Keratinocyte (primary cell): ENCODE measurements around the gene MRPL44. TPM values are rescaled to one million over a fixed set of nuclear protein-coding genes. Genes with fewer than 3 reads are reported as not detected.

Experiments used
- DNase-seq: peaks from one replicate; pipeline ENCODE4 v3.0.0-alpha.2; 2011; ENCODE audit warnings: low read depth, missing footprints, low spot score
- FAIRE-seq: peaks from 2 replicates; lab custom pipeline; 2011; peaks lifted over from hg19 to GRCh38; lab: Jason Lieb, UNC
- H2AFZ ChIP-seq: 2 replicates; pipeline ENCODE4 v1.6.0; 2012; ENCODE audit warnings: low read length, control low read depth, inconsistent platforms; ENCODE audit not compliant: control insufficient read depth
- H3K27ac ChIP-seq: 2 replicates; pipeline ENCODE4 v1.5.1; 2011; ENCODE audit warnings: low read length; ENCODE audit not compliant: control insufficient read depth, insufficient read depth
- H3K27me3 ChIP-seq: 3 replicates; pipeline ENCODE4 v1.6.0; 2011; ENCODE audit warnings: low read length; ENCODE audit not compliant: control insufficient read depth, insufficient read depth; ENCODE audit errors: extremely low read depth
- H3K36me3 ChIP-seq, 2 experiments: 2 replicates in 1 of 2; 3 replicates in 1 of 2; pipeline ENCODE4 v1.5.1; 2011; ENCODE audit warnings: low read length in 2 of 2, mild to moderate bottlenecking in 1 of 2; ENCODE audit not compliant: control insufficient read depth in 2 of 2, insufficient read depth in 2 of 2; ENCODE audit errors: extremely low read depth in 1 of 2
- H3K4me1 ChIP-seq: 3 replicates; pipeline ENCODE4 v1.5.1; 2011; ENCODE audit warnings: low read length; ENCODE audit not compliant: control insufficient read depth, insufficient read depth; ENCODE audit errors: extremely low read depth
- H3K4me2 ChIP-seq: 3 replicates; pipeline ENCODE4 v1.6.0; 2011; ENCODE audit warnings: low read depth, low read length; ENCODE audit not compliant: control insufficient read depth, insufficient read depth; ENCODE audit errors: extremely low read depth
- H3K4me3 ChIP-seq, 3 experiments: fragments of 200-600 bp in 1 of 3; sonication (generic) in 1 of 3; 2 replicates in 2 of 3; 3 replicates in 1 of 3; pipeline ENCODE4 v1.5.1; 2011 to 2016; ENCODE audit warnings: low read length in 3 of 3, mild to moderate bottlenecking in 3 of 3, control low read depth in 2 of 3, inconsistent platforms in 1 of 3, low read depth in 1 of 3, mixed read lengths in 1 of 3, mixed run types in 1 of 3, moderate library complexity in 1 of 3; ENCODE audit not compliant: control insufficient read depth in 2 of 3, insufficient read depth in 2 of 3; ENCODE audit errors: extremely low read depth in 1 of 3
- H3K79me2 ChIP-seq: 2 replicates; pipeline ENCODE4 v1.6.0; 2012; ENCODE audit warnings: low read length; ENCODE audit not compliant: control insufficient read depth, insufficient read depth
- H3K9ac ChIP-seq: 3 replicates; pipeline ENCODE4 v1.6.0; 2011; ENCODE audit warnings: low read length; ENCODE audit not compliant: control insufficient read depth, insufficient read depth; ENCODE audit errors: extremely low read depth
- H3K9me1 ChIP-seq: 3 replicates; pipeline ENCODE4 v1.6.0; 2011; ENCODE audit warnings: low read length; ENCODE audit not compliant: control insufficient read depth, insufficient read depth; ENCODE audit errors: extremely low read depth
- H3K9me3 ChIP-seq: 2 replicates; pipeline ENCODE4 v1.5.1; 2012; ENCODE audit warnings: low read depth, low read length; ENCODE audit not compliant: control insufficient read depth
- H4K20me1 ChIP-seq: 3 replicates; pipeline ENCODE4 v1.6.0; 2011; ENCODE audit warnings: low read length; ENCODE audit not compliant: control insufficient read depth, insufficient read depth; ENCODE audit errors: extremely low read depth
- CTCF ChIP-seq, 3 experiments: IDR thresholded peaks in 1 of 3; conservative IDR thresholded peaks in 1 of 3; optimal IDR thresholded peaks in 1 of 3; 2 replicates in 2 of 3; 3 replicates in 1 of 3; pipeline versions ENCODE3 to v1.5.1; 2011; ENCODE audit warnings: low read length in 3 of 3, mild to moderate bottlenecking in 3 of 3, moderate library complexity in 2 of 3, control low read depth in 1 of 3, inconsistent platforms in 1 of 3; ENCODE audit not compliant: insufficient read depth in 2 of 3; ENCODE audit errors: extremely low read depth in 1 of 3
- EZH2 ChIP-seq: IDR thresholded peaks from one replicate; pipeline ENCODE4 v1.6.1; 2012; ENCODE audit warnings: inconsistent platforms, mild to moderate bottlenecking, low read length, moderate library complexity
- dilution Hi-C: fragments of 300-500 bp; cut with MboI; formaldehyde crosslinking; loops from one replicate; pipeline ENCODE4 v1.7.0; 2020; ENCODE audit warnings: low sequenced_read_pairs; ENCODE audit not compliant: extremely low pct_ligation_motif_present
- polyA plus RNA-seq, 5 experiments: library from polyadenylated mRNA; depleted of rRNA in 3 of 5; stranded (reverse) in 3 of 5; stranded (forward) in 1 of 5; unstranded in 1 of 5; fragments of >200 nt; gene quantifications; 1 replicate in 1 of 5; 2 replicates in 3 of 5; 3 replicates in 1 of 5; pipeline versions ENCODE4 v1.2.1 to v1.2.3, GENCODE V29; 2011 to 2012; ENCODE audit warnings: missing spikeins in 2 of 5, low read depth in 1 of 5, low replicate concordance in 1 of 5

Gene MRPL44
- polyA plus RNA-seq, 1 donor (not counting 4 experiments of a cell fraction or from before 2014, with no cell fraction given), result 27.1 TPM

- Histone ChIP-seq H3K4me3 (no peak overlapping the region), H3K9ac (no peak overlapping the region), H3K27me3 (no peaks in the 10 kb centered on the region), H3K27ac (no peak overlapping the region), H3K9me3 (no peaks in the 10 kb centered on the region), H3K4me2 (no peak overlapping the region), H3K9me1 (no peaks in the 10 kb centered on the region), H3K36me3 (peaks cover 3 to 7% of the 10 kb centered on the region in 2 experiments), H4K20me1 (no peaks in the 10 kb centered on the region), H3K79me2 (peaks cover 10% of the 10 kb centered on the region), H3K4me1 (no peaks in the 10 kb centered on the region), H2AFZ (no peak overlapping the region)
- FAIRE-seq, result no peak
- TF ChIP-seq CTCF (optimal IDR thresholded peaks at IDR 0.05 in 1 of 3, IDR thresholded peaks at IDR 0.05 in 1 of 3, conservative IDR thresholded peaks at IDR 0.05 in 1 of 3; ENCODE audit: extremely low read depth in 1 of 3, insufficient read depth in 2 of 3, low read length in 3 of 3), result no peak
- TF ChIP-seq EZH2, result no peak
- DNase-seq, result no peak
- dilution Hi-C loops, result no loop called here
Measured at GRCh38 chr2:223909001-223909741, 48.1 kb upstream of the MRPL44 start.

GRCh38 chr2:223914324-223914723 is 42.9 kb upstream of the MRPL44 start:
- Histone ChIP-seq H3K4me2 (no peak overlapping the region), H3K4me1 (no peaks in the 10 kb centered on the region), H3K27me3 (no peaks in the 10 kb centered on the region), H3K4me3 (no peak overlapping the region), H3K27ac (no peak overlapping the region), H3K9me3 (no peaks in the 10 kb centered on the region), H3K36me3 (peaks cover 3 to 9% of the 10 kb centered on the region in 2 experiments), H4K20me1 (no peaks in the 10 kb centered on the region), H3K9me1 (peaks cover 2% of the 10 kb centered on the region), H2AFZ (no peak overlapping the region), H3K79me2 (peaks cover 13% of the 10 kb centered on the region), H3K9ac (no peak overlapping the region)
- dilution Hi-C loops, result no loop called here
- no peak for FAIRE-seq
- TF ChIP-seq CTCF (optimal IDR thresholded peaks at IDR 0.05 in 1 of 3, IDR thresholded peaks at IDR 0.05 in 1 of 3, conservative IDR thresholded peaks at IDR 0.05 in 1 of 3; ENCODE audit: extremely low read depth in 1 of 3, insufficient read depth in 2 of 3, low read length in 3 of 3) (no peak), EZH2 (no peak)
- no peak for DNase-seq
